Testis (tissue), 3 donors: ENCODE measurements around the gene PSME1. TPM values are rescaled to one million over a fixed set of nuclear protein-coding genes. Genes with fewer than 3 reads are reported as not detected.

Source experiments
- DNase-seq: peaks from one replicate; pipeline ENCODE4 v3.0.0-alpha.2; 2019
- H3K27ac ChIP-seq, 2 donors: fragments of 200-600 bp; sonication (generic); one replicate each; pipeline ENCODE4 v1.5.1; 2019
- H3K27me3 ChIP-seq: fragments of 200-600 bp; sonication (generic); one replicate; pipeline ENCODE4 v1.5.1; 2019
- H3K36me3 ChIP-seq: fragments of 200-600 bp; sonication (generic); one replicate; pipeline ENCODE4 v1.5.1; 2017; ENCODE audit warnings: low read depth; ENCODE audit errors: missing control alignments
- H3K4me1 ChIP-seq: fragments of 200-600 bp; sonication (generic); one replicate; pipeline ENCODE4 v1.5.1; 2019
- H3K4me3 ChIP-seq, 2 donors: fragments of 200-600 bp; sonication (generic); one replicate each; pipeline ENCODE4 v1.5.1; 2017 to 2019
- H3K9me3 ChIP-seq: fragments of 200-600 bp; sonication (generic); one replicate; pipeline ENCODE4 v1.5.1; 2017
- POLR2A ChIP-seq: fragments of 450-650 bp; IDR thresholded peaks from one replicate; pipeline ENCODE4 v1.6.1; 2017; ENCODE audit warnings: antibody characterized with exemption, mild to moderate bottlenecking, moderate library complexity
- WGBS, 2 donors: methylation state at CpG; one replicate each; pipeline ENCODE4 v1.1.5; 2018; 5-methylcytosine and 5-hydroxymethylcytosine counted together
- intact Hi-C: fragments of 100-400 bp; cut with DNase I; formaldehyde crosslinking; loops from one replicate; pipeline ENCODE4 v1.15.1; 2023; ENCODE audit warnings: low total_unique reads
- polyA plus RNA-seq: library from polyadenylated mRNA; stranded (reverse); fragments of 350-450 nt; fragmentation: Illumina TruSeq; extraction: RNeasy Lipid Tissue Mini Kit (QIAGEN cat#74804); gene quantifications from one replicate; pipeline ENCODE4 v1.2.3, GENCODE V29; 2014; ENCODE audit warnings: low read depth, low replicate concordance; ENCODE audit not compliant: insufficient read depth
- total RNA-seq, 2 donors: library from RNA; depleted of rRNA; stranded (reverse); fragments of >200 nt; gene quantifications; one replicate each; pipeline ENCODE4 v1.2.3, GENCODE V29; 2016
- TF ChIP-seq, protein P1 (sequence below), 3 experiments: fragments of 450-650 bp in 2 of 3; fragments of 200-600 bp in 1 of 3; sonication (generic) in 1 of 3; IDR thresholded peaks; one replicate each; pipeline ENCODE4 v1.5.1; 2016 to 2019; ENCODE audit warnings: antibody characterized with exemption in 3 of 3, mild to moderate bottlenecking in 2 of 3, moderate library complexity in 1 of 3

The PSME1 gene
- total and polyA plus RNA-seq, 3 donors from 2014 or later = 43.3 to 101 (median 63.9) TPM

DNA sequence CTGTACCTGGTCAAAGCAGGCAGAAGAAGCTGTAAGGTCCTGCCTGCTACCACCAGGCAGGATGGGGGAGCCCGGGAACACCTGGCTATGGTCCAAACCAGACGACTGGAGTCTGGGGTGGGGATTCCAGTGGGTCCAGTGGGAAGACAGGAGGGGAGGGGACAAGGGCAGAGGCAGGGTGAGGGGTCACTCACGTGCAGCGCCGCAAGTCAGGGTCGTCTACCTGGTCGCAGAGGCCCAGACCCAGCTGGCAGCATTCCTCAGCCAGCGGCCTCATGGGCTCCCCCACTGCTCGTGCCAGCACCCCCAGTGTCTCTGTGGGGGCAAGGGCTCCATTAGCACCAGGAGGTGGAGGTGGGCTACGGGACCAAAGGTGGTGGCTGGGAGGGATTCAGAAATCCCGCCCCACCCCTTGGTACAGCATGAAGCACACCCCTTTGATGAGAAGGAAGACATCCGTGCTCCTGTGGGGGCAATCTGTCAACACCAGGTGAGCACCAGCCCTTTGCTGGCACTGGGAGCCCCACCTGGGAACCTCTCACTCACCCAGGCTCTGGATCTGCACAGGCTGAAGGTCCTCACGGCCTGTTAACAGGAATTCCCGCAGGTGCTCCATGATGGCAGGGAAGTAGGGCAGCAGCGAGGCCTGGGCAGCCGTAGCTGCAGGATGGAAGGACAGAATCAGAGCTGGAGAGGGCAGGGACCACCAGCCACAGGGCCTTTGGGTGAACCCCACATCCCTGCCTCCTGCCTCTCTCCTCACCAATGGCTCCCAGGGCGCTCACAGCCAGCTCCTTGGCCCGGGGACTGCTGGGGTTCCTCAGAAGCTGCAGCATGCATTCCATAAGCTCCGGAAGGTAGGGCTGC lies 48.3 kb downstream of the PSME1 start:
- Histone ChIP-seq H3K27me3 (no peaks in the 10 kb centered on the region), H3K4me1 (peaks cover 9% of the 10 kb centered on the region), H3K9me3 (no peaks in the 10 kb centered on the region), H3K36me3 (no peaks in the 10 kb centered on the region), H3K27ac (no peak overlapping the region), H3K4me3 (no peak overlapping the region)
- 88 to 93% methylated on average over 5 to 19 of the region's 19 CpGs for WGBS, 2 donors
- intact Hi-C loops = no loop called here
- TF ChIP-seq, protein P1, sequence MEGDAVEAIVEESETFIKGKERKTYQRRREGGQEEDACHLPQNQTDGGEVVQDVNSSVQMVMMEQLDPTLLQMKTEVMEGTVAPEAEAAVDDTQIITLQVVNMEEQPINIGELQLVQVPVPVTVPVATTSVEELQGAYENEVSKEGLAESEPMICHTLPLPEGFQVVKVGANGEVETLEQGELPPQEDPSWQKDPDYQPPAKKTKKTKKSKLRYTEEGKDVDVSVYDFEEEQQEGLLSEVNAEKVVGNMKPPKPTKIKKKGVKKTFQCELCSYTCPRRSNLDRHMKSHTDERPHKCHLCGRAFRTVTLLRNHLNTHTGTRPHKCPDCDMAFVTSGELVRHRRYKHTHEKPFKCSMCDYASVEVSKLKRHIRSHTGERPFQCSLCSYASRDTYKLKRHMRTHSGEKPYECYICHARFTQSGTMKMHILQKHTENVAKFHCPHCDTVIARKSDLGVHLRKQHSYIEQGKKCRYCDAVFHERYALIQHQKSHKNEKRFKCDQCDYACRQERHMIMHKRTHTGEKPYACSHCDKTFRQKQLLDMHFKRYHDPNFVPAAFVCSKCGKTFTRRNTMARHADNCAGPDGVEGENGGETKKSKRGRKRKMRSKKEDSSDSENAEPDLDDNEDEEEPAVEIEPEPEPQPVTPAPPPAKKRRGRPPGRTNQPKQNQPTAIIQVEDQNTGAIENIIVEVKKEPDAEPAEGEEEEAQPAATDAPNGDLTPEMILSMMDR (IDR thresholded peaks at IDR 0.05) = no peak
- no peak for DNase-seq

DNA sequence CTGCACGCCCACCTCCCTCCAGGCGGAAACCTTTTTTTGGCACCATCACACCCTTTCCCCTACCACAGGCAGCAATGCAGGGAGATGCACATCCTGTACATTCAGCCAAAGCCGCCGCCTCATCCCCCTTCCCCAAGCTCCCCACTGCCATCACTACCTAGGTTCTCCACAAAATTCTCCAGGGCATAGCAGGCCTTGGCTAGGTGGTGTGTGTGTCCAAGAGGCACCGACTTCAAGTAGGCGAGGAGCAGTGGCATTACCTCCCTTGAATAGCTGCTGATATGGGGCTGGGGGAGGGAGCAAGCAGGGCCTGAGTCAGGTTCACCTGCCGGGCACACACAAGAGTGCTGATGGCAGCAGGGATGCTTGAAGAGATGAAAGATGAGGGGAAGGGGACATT lies 49.0 kb downstream of the PSME1 start:
- H3K4me3 ChIP-seq = no peak overlapping the region
- H3K27me3 ChIP-seq = no peaks in the 10 kb centered on the region
- WGBS, 2 donors = 86 to 96% methylated on average over 7 of the region's 7 CpGs
- H3K9me3 ChIP-seq = no peaks in the 10 kb centered on the region
- TF ChIP-seq, protein P1 (IDR thresholded peaks at IDR 0.05) = no peak
- TF ChIP-seq POLR2A = no peak
- peaks cover 9% of the 10 kb centered on the region for H3K4me1 ChIP-seq
- no peaks in the 10 kb centered on the region for H3K36me3 ChIP-seq
- DNase-seq = no peak
- intact Hi-C loops = no loop called here
- no peak overlapping the region for H3K27ac ChIP-seq

DNA sequence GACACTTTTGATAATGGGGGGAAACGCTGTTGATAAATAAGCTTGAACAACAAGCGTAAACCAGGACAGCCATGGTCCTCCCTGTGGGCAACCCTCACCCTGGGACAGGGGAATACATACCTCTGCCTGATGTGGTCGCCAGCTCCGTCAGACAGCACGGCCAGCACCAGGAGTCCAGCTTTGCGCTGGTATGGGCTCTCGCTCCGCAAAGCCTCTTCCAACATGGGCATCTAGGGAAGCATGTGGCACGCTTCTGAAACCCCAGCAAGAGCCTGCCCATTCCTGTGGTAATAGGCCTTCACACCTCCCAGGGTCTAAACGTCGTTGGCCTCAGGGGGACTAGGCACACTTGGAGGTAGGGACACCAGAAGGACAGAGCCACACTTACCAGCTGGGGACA lies 49.7 kb downstream of the PSME1 start:
- Histone ChIP-seq H3K9me3 (no peaks in the 10 kb centered on the region), H3K4me1 (peaks cover 9% of the 10 kb centered on the region), H3K27me3 (no peaks in the 10 kb centered on the region), H3K27ac (no peak overlapping the region), H3K4me3 (no peak overlapping the region), H3K36me3 (no peaks in the 10 kb centered on the region)
- TF ChIP-seq, protein P1 (IDR thresholded peaks at IDR 0.05) = no peak
- TF ChIP-seq POLR2A = no peak
- intact Hi-C loops = no loop called here
- no peak for DNase-seq
- WGBS, 2 donors = 94 to 97% methylated on average over 11 of the region's 11 CpGs

DNA sequence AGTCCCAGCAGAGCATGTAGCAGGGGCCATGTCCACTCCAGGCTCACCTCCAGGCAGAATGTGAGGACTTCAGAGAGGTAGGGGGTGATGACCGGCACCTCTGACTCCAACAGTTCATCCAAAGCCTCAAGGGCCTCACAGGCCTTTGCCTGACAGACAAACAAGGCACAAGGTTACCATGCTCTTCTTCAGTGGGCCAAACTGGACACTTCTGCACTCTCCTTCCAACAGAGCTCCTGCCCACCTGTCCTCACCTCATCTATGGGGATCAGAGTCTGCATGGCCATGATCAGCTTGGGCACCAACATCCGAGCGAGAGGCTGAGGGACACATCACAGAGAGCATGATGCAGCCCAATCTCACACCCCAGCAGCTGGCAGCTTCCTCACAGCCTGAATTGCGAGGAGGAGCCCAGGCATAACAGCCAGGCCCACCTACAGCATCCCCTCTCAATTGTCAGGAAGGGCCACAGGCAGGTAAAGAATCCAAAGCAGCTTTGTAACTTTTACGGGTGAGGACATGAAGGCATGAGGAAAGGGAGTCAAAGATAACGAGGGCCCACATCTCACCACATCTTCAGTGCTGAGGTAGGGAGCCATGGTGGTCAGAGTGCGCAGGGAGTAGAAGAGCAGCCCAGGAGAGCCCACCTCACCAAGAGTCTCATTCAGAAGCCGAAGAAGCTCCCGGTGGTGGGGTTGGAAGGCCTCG lies 51.0 kb downstream of the PSME1 start:
- no peak for TF ChIP-seq POLR2A
- TF ChIP-seq, protein P1 (IDR thresholded peaks at IDR 0.05) = no peak
- intact Hi-C loops = no loop called here
- DNase-seq = no peak
- no peaks in the 10 kb centered on the region for H3K9me3 ChIP-seq
- H3K4me3 ChIP-seq = no peak overlapping the region
- peaks cover 9% of the 10 kb centered on the region for H3K4me1 ChIP-seq
- no peaks in the 10 kb centered on the region for H3K36me3 ChIP-seq
- WGBS, 2 donors = 93 to 94% methylated on average over 10 of the region's 10 CpGs
- H3K27me3 ChIP-seq = no peaks in the 10 kb centered on the region
- no peak overlapping the region for H3K27ac ChIP-seq
